ENCODE measurements around the gene C15orf62.

DNA sequence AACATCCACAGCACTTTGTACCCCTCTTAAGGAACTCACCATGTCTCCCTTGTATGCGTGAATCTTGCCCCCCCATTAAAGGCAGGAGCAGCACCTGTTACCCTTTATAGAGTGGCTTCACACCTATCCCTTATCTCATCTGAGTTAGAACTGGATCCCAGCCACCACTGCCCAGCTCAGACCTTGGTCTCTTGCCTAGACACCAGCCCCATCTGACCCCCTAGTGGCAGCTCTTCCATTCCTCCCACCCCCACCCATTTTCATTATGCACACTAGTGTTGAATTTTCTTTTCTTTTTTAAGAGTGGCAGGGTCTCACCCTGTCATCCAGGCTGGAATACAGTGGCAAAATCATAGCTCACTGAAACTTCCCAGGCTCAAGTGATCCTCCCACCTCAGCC lies 33.9 kb downstream of the C15orf62 start:
- TF ChIP-seq EZH2phosphoT487 (IDR thresholded peaks at IDR 0.05; ENCODE audit: insufficient read depth, low read depth) (no peak), EZH2 (IDR thresholded peaks at IDR 0.05; ENCODE audit: insufficient read depth, poor library complexity, severe bottlenecking) (no peak)
